ENCODE measurements around the gene ELN.
A peak's percentile ranks its signal among the peaks of the same experiment; 100 is the strongest.
"Not testable (repeated sequence)": the region's sequence is repeated elsewhere in the genome, so short reads cannot be mapped to it uniquely, and the experiment has no call there.

The ELN gene

GRCh38 chr7:74000489-74001149 lies 27.4 kb upstream of the ELN start:
- DNase-seq (ENCODE audit: low spot score): no peak

GRCh38 chr7:74001150-74001494 lies 26.9 kb upstream of the ELN start:
- no peak for DNase-seq (ENCODE audit: low spot score)

GRCh38 chr7:74002474-74003017 lies 25.4 kb upstream of the ELN start:
- peak; percentile 82 for DNase-seq (ENCODE audit: low spot score)

GRCh38 chr7:74003621-74004020 lies 24.4 kb upstream of the ELN start:
- no peak for DNase-seq (ENCODE audit: low spot score)

- DNase-seq (ENCODE audit: low spot score): no peak
Observed at GRCh38 chr7:74006032-74006431, 21.9 kb upstream of the ELN start.

- DNase-seq (ENCODE audit: low spot score): no peak
Observed at GRCh38 chr7:74006451-74007241, 21.3 kb upstream of the ELN start.

GRCh38 chr7:74007242-74007567 lies 20.8 kb upstream of the ELN start:
- DNase-seq (ENCODE audit: low spot score): no peak

- DNase-seq (ENCODE audit: low spot score): no peak
Observed at GRCh38 chr7:74008687-74009086, 19.3 kb upstream of the ELN start.

- DNase-seq (ENCODE audit: low spot score): no peak
Observed at GRCh38 chr7:74009719-74010118, 18.3 kb upstream of the ELN start.

- DNase-seq (ENCODE audit: low spot score): peak; percentile 76
Observed at GRCh38 chr7:74010407-74010806, 17.6 kb upstream of the ELN start.

- not testable (repeated sequence) for DNase-seq (ENCODE audit: low spot score)
Observed at GRCh38 chr7:74011421-74011820, 16.6 kb upstream of the ELN start.

- DNase-seq (ENCODE audit: low spot score): no peak
Observed at GRCh38 chr7:74012842-74013249, 15.1 kb upstream of the ELN start.

GRCh38 chr7:74013539-74014272 lies 14.3 kb upstream of the ELN start:
- no peak for DNase-seq (ENCODE audit: low spot score)

- no peak for DNase-seq (ENCODE audit: low spot score)
Observed at GRCh38 chr7:74014931-74015330, 13.0 kb upstream of the ELN start.

- no peak for DNase-seq (ENCODE audit: low spot score)
Observed at GRCh38 chr7:74015670-74016069, 12.3 kb upstream of the ELN start.

- DNase-seq (ENCODE audit: low spot score): no peak
Observed at GRCh38 chr7:74017125-74017524, 10.8 kb upstream of the ELN start.

GRCh38 chr7:74018246-74018895 lies 9.6 kb upstream of the ELN start:
- no peak for DNase-seq (ENCODE audit: low spot score)

- no peak for DNase-seq (ENCODE audit: low spot score)
Observed at GRCh38 chr7:74019149-74019548, 8.8 kb upstream of the ELN start.

GRCh38 chr7:74020390-74020789 lies 7.6 kb upstream of the ELN start:
- no peak for DNase-seq (ENCODE audit: low spot score)

- no peak for DNase-seq (ENCODE audit: low spot score)
Observed at GRCh38 chr7:74021546-74022320, 6.2 kb upstream of the ELN start.

GRCh38 chr7:74022507-74022906 lies 5.5 kb upstream of the ELN start:
- no peak for DNase-seq (ENCODE audit: low spot score)

GRCh38 chr7:74023092-74023536 lies 4.9 kb upstream of the ELN start:
- peak; percentile 90 for DNase-seq (ENCODE audit: low spot score)

Data from AG20443 (cell line).